ENCODE data around the gene MAP3K13. TPM values are rescaled to one million over a fixed set of nuclear protein-coding genes. Genes with fewer than 3 reads are reported as not detected.

MAP3K13 gene
- total RNA-seq, 1 donor: 21.9 TPM

GRCh38 chr3:185340751-185341150 lies 22.2 kb upstream of the MAP3K13 start:
- H3K4me3 ChIP-seq (ENCODE audit: low read depth, low read length): no peak overlapping the region
- TF ChIP-seq, protein P1, sequence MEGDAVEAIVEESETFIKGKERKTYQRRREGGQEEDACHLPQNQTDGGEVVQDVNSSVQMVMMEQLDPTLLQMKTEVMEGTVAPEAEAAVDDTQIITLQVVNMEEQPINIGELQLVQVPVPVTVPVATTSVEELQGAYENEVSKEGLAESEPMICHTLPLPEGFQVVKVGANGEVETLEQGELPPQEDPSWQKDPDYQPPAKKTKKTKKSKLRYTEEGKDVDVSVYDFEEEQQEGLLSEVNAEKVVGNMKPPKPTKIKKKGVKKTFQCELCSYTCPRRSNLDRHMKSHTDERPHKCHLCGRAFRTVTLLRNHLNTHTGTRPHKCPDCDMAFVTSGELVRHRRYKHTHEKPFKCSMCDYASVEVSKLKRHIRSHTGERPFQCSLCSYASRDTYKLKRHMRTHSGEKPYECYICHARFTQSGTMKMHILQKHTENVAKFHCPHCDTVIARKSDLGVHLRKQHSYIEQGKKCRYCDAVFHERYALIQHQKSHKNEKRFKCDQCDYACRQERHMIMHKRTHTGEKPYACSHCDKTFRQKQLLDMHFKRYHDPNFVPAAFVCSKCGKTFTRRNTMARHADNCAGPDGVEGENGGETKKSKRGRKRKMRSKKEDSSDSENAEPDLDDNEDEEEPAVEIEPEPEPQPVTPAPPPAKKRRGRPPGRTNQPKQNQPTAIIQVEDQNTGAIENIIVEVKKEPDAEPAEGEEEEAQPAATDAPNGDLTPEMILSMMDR (IDR thresholded peaks at IDR 0.05; ENCODE audit: insufficient read depth, low read length): no peak
- DNase-seq (ENCODE audit: low read depth): no peak

GRCh38 chr3:185341616-185342458 lies 21.1 kb upstream of the MAP3K13 start:
- TF ChIP-seq, protein P1 (IDR thresholded peaks at IDR 0.05; ENCODE audit: insufficient read depth, low read length): no peak
- no peak overlapping the region for H3K4me3 ChIP-seq (ENCODE audit: low read depth, low read length)
- DNase-seq (ENCODE audit: low read depth): no peak

GRCh38 chr3:185342459-185343174 lies 20.3 kb upstream of the MAP3K13 start:
- TF ChIP-seq, protein P1 (IDR thresholded peaks at IDR 0.05; ENCODE audit: insufficient read depth, low read length): no peak
- DNase-seq (ENCODE audit: low read depth): peak; percentile 16
- no peak overlapping the region for H3K4me3 ChIP-seq (ENCODE audit: low read depth, low read length)

GRCh38 chr3:185347399-185347798 lies 15.5 kb upstream of the MAP3K13 start:
- TF ChIP-seq, protein P1 (IDR thresholded peaks at IDR 0.05; ENCODE audit: insufficient read depth, low read length): no peak
- no peak for DNase-seq (ENCODE audit: low read depth)
- no peak overlapping the region for H3K4me3 ChIP-seq (ENCODE audit: low read depth, low read length)

DNA sequence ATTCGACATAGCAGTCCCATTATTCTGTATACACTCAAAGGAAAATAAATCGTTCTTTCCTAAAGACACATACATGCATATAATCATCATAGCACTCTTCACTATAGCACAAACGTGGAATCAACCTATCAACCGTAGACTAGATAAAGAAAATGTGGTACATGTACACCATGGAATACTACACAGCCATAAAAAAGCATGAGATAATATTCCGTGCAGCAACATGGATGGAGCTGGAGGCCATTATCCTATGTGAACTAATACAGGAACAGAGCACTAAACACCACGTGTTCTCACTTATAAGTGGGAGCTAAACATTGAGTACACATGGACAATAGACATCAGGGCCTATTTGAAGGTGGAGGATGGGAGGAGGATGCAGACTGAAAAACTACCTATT lies 12.1 kb upstream of the MAP3K13 start:
- H3K4me3 ChIP-seq (ENCODE audit: low read depth, low read length): no peak overlapping the region
- TF ChIP-seq, protein P1 (IDR thresholded peaks at IDR 0.05; ENCODE audit: insufficient read depth, low read length): no peak
- no peak for DNase-seq (ENCODE audit: low read depth)

DNA sequence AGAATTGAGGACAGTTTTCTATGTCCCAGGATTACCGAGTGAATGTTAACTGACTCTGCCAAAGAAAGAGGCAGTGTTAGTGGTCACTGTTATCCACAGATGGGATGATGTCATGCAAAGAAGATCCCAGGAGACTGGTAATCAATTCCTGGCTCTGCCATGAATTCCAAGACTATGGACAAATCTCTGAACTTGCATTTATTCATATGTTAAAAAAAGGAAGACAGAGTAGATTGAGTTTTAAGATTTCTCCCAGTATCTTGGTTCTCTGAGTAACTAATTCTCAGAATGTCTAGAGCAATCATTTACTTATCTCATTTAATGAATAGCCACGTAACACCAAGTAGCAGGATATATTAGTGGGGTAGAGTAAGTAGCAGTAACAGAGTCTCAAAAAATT lies 11.5 kb upstream of the MAP3K13 start:
- TF ChIP-seq, protein P1 (IDR thresholded peaks at IDR 0.05; ENCODE audit: insufficient read depth, low read length): no peak
- H3K4me3 ChIP-seq (ENCODE audit: low read depth, low read length): no peak overlapping the region
- DNase-seq (ENCODE audit: low read depth): peak; percentile 51
